GM19099 (cell line): Measurements from ENCODE around the gene BCAR1.

ENCODE experiments used
- POLR2A ChIP-seq: IDR thresholded peaks from 3 replicates; pipeline ENCODE4 v1.6.1; 2011; ENCODE audit warnings: low read depth; ENCODE audit not compliant: insufficient read length; ENCODE audit errors: extremely low read depth

BCAR1 gene

GRCh38 chr16:75206749-75207451 is 44.5 kb downstream of the BCAR1 start, which contains the start of gene CTRB2:
Gene CTRB2 (minus strand): TSS chr16:75207161. CDS start chr16:75207141, 20 bp downstream.
- TF ChIP-seq POLR2A: no peak

DNA sequence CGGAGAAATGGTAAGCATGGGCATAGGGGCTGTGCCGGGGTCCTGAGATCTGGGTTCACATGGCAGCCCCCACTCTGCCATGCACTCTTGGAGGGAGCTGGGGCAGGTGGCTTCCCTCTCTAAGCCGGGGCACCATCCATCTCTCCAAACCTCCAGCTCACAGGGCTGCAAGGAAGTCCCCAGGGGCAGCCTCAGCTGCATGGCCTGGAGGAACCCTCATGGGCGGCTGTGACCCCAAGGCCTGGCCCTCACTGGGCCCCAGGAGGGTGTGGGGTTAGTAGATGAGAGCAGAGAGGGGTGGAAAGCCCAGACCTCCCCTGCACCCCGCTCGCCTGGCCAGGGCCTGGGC is 47.0 kb downstream of the BCAR1 start:
- no peak for TF ChIP-seq POLR2A

- TF ChIP-seq POLR2A: no peak
Observed at GRCh38 chr16:75203667-75204409, 47.6 kb downstream of the BCAR1 start.

GRCh38 chr16:75203096-75203495 is 48.3 kb downstream of the BCAR1 start:
- TF ChIP-seq POLR2A: no peak

DNA sequence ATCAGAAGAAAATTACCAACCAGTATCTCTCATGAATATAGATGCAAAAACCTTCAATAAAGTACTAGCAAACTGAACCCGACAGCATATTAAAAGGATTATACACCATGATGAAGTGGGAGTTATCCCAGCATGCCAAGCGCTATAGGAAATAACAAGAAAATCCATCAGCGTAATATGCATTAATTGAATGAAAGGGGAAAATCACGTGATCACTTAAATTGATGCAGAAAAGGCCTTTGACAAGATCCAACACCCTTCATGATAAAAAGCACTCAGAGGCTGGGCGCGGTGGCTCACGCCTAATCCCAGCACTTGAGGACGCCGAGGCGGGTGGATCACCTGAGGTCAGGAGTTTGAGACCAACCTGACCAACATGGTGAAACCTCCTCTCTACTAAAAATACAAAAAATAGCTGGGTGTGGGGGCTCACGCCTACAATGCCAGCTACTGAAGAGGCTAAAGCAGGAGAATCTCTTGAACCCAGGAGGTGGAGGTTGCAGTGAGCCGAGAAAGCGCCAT is 49.3 kb downstream of the BCAR1 start:
- TF ChIP-seq POLR2A: no peak

- TF ChIP-seq POLR2A: no peak
Observed at GRCh38 chr16:75198135-75198600, 53.3 kb downstream of the BCAR1 start.

GRCh38 chr16:75197522-75198134 is 53.8 kb downstream of the BCAR1 start:
- no peak for TF ChIP-seq POLR2A

DNA sequence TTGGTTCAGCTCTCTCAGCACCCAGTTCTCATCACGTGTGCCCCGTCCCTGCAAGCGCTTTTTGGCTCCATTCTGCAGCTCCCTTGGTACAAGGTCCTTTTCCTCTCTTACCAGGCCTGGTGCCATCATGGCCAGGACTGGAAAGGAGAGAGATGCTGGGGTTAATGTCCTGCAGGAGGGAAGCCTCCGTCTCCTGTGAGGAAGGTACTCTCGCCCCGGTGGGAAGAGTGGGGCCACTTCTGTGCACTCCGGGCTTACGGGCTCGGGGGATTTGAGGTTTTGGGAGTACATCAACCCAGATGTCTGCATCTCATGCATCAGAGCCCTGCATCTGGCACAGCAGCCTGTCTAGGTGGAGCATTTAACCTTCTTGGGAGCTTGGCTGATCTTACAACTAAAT is 54.6 kb downstream of the BCAR1 start:
- TF ChIP-seq POLR2A: no peak

GRCh38 chr16:75195811-75196790 is 55.3 kb downstream of the BCAR1 start:
- TF ChIP-seq POLR2A: no peak

DNA sequence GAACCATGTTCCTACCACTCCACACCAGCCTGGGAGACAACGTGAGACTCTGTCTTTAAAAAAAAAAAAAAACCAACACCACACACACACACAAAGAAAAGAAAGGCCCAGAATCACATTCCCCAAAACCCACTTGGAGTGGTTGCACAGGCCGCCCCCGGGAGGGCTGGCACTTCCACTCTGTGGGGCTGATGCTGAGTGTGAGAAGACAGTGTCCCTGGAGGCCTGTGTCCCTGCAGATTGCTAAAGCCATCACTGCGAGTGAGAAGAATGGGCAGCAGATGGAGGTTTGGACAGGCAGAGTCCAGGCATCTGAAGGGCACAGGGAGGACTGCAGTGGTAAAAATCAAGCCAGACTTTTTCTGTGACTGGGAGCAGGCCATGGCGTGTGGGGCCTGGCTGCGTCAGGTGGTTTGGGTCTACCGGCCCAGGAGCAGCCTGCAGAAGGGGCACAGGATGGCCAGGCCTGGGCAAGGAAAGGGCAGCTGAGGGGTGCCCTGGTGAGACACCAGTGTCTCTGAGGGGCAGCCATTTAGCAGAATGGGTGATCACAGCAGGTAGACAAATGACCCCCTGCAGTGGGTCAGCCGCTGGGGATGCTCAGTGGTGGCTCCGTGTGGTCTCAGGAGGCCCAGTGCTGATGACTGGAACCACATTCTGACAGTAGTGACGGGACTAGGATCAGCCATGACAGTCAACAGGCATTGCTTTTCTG is 57.5 kb downstream of the BCAR1 start:
- no peak for TF ChIP-seq POLR2A

DNA sequence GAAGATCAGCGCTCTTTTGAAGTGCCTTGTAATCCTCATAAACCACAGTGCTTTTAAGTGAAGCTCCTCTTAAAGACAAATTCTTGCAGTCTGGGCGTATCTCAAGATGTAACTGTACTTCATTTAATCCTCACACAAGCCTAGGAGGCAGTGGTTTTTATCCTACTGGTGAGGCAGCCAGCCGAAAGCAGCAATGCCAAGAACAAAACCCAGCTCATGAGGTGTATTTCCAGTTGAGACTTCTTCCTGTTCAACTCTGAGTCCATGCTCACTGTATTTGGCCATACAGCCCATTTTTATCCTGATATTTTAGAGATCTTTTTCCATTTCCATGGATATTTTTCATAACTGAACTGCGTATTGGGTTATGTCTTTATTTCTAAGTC is 58.2 kb downstream of the BCAR1 start:
- no peak for TF ChIP-seq POLR2A

- no peak for TF ChIP-seq POLR2A
Observed at GRCh38 chr16:75192606-75193264, 58.7 kb downstream of the BCAR1 start.

DNA sequence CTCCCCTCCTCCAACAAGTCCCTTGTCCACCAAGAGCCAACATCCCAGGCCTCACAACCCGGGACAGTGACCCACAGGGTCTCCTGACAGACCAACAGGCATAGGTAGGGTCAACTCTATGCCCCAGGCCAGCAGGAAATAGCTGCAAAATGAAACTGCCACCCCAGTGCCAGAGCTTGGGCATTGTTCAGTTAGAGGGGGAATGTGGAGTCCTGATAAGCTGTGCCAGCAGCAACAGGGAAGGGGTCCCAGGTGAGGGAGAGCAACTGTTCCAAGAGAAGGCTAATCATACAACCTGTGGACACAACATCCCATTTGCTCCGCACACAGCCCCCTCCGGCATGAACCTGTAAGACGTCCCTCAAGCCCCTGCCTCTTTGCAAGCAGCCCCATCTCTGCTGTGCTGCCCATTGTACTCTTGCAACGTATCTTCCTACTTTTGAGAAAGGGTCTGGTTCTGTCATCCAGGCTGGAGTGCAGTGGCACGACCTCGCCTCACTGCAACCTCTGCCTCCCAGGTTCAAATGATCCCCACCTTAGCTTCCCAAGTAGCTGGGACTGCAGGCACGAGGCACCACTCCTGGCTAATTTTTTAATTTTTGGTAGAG is 61.7 kb downstream of the BCAR1 start:
- TF ChIP-seq POLR2A: no peak
